HG03565 (cell line): Measurements from ENCODE around the gene KRT27.
"Not testable (repeated sequence)": the region's sequence is repeated elsewhere in the genome, so short reads cannot be mapped to it uniquely, and the experiment has no call there.

Source experiments
- ATAC-seq: cut with Tn5 transposase; IDR thresholded peaks from one replicate; pipeline ENCODE4 v1.9.1; 2021; ENCODE audit warnings: mild to moderate bottlenecking, moderate library complexity; ENCODE audit not compliant: unreplicated experiment

Gene KRT27

DNA sequence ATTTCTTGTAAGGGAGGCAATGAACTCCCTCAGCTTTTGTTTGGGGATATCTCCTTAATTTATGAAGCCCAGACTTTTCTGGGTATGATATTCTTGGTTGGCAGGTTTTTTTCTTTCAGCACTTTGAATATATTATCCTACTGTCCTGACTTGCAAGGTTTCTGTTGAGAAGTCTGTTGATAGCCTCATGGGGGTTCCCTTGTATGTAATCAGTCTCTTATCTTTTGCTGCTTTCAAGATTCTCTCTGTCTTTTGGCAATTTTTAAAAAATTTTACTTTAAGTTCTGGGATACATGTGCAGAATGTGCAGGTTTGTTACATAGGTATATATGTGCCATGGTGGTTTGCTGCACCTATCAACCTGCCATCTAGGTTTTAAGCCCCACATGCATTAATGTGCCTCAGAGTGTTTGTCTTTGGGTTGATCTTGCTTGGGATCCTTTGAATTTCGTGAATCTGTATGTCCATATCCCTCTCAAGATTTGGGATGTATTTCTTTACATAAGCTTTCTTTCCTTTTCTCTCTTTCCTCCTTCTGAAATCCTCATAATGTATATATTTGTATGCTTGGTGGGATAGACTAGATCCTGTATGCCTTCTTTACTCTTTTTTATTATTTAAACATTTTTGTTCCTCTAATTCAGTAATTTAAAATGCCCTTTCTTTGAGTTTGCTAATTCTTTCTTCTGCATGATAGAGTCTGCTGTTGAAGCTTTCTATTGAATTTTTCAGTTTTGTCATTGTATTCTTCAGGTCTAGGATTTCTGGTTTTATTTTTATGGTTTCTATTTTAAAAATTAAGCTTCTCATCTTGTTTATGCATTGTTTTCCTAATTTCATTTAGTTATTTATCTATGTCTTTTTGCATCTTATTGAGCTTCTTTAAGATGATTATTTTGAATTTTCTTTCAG lies 22.0 kb downstream of the KRT27 start:
- ATAC-seq = no peak

DNA sequence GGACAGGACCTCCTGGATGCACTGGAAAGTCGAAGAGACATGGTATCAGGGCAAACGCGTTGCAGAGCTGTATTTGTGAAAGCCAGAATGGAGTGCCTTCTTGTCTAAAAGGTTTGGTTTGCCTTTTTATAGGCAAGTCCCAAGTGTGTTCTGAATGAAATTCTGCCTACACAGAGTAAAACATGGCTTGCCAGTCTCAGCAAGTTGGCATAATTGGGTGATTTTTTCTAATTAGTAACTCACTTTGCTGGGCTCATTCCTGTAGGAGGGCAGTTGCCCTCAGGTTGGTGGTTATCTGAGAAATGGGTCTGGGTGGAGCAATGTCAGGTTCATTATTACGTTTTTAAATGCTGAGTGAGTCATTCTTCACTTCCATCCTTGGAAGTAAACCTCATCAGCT lies 27.1 kb downstream of the KRT27 start, which contains the start of gene KRT25:
KRT25 (minus strand) TSS at position 101 of the 400 bp plus-strand sequence; CDS start at position 41, 60 bp downstream.
- ATAC-seq = no peak

DNA sequence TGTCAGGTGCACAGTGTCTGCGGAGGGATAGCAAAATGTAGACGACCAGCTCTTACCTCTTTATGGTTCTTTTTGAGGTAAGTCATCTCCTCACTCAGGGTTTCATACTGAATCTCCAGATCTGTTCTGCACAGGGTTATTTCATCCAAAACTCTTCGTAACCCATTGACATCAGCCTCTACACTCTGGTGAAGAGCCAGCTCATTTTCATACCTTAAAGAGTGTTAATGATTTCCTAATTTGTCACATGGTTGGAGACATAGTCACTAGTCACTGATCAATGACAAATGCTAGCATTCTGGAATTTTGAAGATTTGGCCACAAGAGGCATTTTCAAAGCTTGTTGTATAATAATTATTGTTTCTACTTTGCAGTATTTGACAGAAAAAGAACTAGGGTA lies 28.5 kb downstream of the KRT27 start:
- ATAC-seq = no peak

DNA sequence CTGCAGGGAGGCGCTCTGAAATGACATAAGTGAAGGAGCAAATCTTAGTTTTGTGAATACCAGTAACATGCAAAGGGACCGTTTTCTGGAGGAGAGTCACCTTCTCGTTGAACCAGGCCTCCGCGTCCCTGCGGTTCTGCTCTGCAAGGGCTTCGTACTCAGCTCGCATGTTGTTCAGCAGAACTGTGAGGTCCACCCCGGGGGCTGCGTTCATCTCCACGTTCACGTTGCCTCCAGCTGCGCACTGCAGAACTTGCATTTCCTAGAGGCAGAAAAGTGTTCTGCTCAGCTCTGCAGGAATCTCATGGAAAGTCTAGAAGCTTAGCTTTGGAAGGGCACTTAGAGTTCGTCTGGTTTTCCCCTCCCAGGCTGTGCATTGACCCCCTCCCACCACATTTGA lies 31.3 kb downstream of the KRT27 start:
- ATAC-seq = no peak

DNA sequence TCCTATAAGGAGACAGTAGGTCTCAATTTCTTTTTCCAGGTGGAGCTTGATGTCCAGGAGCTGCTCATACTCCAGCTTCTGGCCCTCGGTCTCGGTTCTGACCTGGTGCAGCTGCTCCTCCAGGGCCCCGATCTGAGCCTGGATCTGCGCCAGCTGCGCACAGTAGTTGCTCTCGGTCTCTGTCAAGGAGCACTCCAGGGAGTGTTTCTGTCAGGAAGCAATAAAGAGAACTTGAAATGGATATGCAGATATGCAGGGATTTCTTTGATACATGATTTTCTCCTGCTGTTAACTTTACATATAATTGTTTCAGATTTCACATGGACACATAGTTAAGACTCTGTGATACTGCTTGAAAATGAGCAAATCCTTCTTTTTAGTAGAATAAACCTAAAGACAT lies 32.0 kb downstream of the KRT27 start:
- no peak for ATAC-seq

DNA sequence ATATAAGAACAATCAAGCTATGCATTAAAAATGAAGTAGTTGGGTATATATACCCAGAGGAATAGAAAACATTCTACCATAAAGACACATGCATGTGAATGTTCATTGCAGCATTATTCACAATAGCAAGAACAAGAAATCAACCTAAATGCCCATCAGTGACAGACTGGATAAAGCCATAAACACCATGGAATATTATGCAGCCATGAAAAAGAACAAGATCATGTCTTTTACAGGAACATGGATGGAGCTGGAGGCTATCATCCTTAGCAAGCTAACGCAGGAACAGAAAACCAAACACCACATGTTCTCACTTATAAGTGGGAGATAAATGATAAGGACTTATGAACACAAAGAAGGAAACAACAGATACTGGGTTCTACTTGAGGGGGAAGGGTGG lies 33.7 kb downstream of the KRT27 start:
- not testable (repeated sequence) for ATAC-seq

DNA sequence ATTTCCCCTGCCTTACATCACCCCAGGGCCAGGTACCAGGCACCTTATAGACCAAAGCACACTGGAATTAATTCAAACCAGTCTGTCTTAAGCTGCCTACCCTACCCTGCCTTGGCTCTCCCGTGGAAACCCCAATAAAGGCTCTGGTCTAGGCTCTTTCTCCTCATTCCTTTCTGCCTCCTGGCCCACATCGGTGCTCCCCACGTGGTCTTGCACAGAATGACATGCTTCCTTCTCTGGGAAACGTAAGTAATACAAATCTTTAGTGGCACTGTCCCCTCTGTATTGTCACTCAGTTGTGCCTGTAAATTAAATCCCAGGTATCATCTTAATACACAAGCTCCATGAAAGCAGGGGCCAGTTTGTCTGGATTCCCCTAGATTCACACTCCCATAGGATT lies 43.8 kb downstream of the KRT27 start:
- ATAC-seq = no peak

DNA sequence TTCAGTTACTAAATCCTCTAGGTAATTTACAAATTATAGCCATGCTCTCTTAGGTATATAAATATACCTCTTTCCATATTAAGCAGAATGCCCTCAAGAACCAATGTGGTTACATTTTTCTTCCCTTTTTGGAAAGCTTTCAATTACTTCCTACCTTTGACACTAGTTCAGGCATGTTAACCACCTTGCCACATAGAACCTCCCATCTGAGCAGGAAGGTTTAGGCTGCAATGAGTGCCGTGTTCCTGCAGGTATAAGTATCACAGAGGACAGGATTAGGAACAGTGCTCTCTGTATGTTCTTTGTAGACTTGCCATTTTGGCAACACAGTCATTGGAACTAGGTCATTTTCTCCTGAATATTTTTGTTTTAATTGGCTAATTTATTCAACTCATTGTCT lies 47.3 kb downstream of the KRT27 start:
- no peak for ATAC-seq

DNA sequence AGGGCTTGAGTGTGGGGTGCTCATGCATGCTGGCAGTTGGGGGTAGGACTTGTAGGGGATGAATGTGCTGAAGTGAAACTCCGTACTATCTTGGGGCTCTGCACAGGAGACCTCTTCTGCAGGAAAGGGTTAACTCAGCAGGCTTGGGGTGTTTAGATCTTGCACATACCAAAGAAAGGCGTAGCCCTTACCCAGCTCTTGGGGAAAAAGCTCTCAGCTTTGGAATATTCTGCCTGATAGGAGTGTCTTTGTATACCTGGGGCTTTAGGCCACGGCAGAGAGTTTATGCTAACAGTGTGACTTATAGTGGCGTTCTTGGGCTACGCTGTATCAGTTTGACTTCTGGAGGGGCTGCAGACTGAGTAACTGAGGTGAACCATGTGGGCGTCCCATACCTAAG lies 48.3 kb downstream of the KRT27 start:
- ATAC-seq = no peak

DNA sequence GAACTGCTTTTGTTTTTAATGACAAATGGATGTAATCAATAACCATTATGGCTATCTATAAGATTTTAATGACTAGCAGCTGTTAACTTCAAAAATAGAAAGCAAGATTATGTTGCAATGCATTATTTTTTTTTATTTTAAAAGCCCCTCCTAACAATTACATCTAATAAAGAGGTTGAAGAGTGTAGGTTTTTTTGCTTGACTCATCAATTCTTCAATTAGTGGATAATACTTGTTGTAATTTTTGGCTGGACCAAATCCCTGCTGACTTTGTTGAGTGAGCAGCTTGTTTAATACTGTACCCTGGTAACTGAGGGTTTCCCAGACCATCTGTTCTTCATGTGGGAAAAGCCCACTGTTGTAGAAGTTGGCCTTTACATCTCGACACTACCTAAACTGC lies 51.4 kb downstream of the KRT27 start:
- no peak for ATAC-seq

DNA sequence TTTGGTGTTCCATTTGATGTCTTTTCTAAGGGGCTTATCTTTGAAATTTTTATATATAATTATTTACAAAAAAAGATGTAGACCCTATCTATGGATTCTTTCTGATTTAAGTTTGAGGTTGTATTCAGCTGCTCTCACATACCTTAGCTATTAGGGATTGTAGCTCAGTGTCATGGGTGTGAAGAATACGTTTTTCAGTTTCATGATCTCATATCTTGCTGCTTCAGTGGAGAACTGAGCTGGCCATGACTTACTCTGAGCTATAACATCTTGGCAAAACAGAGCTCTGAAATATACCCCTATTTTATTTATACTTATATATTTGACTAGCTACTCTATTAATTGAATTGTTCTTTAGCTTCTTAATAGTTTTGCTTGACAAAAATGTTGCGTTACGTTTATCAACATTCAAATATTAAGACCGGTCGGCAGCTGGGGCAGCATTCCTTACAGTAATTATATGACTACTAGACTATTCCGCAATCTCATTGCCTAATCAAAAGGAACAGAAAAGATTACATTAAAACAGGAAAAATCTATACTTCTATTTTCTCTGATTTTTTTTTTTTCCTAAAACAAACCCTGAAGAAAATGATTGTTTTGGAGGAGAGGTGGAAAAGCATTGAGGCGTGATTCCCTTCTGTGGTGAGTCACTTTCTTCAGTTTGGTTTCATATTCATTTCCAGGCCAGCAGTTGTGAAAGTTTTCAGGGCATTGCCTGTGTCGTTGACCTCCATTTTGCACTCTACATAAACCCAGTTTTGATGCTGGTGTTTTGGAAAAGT lies 54.7 kb downstream of the KRT27 start:
- no peak for ATAC-seq

DNA sequence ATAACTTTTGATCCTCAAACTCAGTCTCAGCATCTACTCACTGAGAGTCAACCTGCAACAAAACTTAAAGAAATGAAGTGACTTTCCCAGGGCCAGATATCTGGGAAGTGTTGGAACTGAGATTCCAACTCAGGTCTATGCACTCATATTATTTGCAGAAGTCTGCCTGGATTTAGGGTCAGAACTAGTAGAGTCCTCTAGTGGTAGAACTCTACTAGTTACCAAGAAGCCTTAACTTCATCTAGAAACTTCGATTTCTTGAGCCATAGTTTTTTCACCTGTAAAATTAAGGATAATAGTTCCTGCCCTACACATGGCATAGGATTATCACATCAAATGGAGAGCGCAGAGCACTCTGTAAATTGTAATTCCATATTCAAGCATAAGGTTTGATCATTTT lies 55.4 kb downstream of the KRT27 start:
- ATAC-seq = no peak
